GM12891 (cell line): ENCODE measurements around the gene PRPF38B.

Experiments used
- PAX5 ChIP-seq: IDR thresholded peaks from 2 replicates; pipeline ENCODE4 v1.6.1; 2011; ENCODE audit warnings: low read length, moderate library complexity, mild to moderate bottlenecking; ENCODE audit not compliant: insufficient read depth, severe bottlenecking
- POLR2A ChIP-seq: IDR thresholded peaks from 2 replicates; pipeline ENCODE4 v1.6.1; 2011; ENCODE audit warnings: low read depth, low read length, control low read depth
- POLR2AphosphoS5 ChIP-seq: IDR thresholded peaks from 2 replicates; pipeline ENCODE4 v1.6.1; 2011; ENCODE audit warnings: low read depth, low read length, control low read depth
- POU2F2 ChIP-seq: IDR thresholded peaks from 2 replicates; pipeline ENCODE4 v1.6.1; 2011; ENCODE audit warnings: low read depth, mild to moderate bottlenecking, control low read depth, low read length, moderate library complexity
- TAF1 ChIP-seq: IDR thresholded peaks from 2 replicates; pipeline ENCODE4 v1.6.1; 2011; ENCODE audit warnings: low read depth, low read length, control low read depth

DNA sequence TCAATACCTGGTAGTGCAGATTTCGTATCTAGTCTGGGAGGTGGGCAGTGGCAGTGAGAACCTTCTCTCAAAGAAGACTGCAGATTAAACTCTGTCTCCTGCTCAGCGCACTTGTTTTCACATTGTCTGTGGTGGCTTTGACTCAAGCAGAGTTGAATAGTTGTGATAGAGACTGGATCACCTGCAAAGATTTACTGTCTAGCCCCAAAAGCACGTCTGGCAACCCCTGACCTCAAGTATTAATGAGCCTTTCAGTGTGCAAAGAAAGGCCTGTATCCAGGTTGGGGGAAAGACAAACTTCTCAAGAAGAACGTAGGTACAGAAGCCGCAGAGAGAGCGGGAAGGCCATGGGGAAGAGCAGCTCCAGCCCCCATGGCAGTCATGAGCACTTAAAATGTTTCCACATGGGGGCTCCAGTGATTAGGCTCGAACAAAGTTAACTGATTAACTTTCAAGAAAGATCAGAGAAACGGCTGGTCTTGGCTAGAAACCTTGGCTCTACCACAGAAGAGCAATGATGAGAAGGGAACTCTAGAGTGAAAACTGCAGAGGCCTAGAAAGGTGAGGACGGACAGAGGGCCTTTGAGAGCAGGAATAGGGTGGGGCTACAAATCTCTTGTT lies 46.4 kb upstream of the PRPF38B start:
- no peak for TF ChIP-seq POLR2A
- no peak for TF ChIP-seq POLR2AphosphoS5
- TF ChIP-seq TAF1: no peak
- TF ChIP-seq PAX5: no peak
- no peak for TF ChIP-seq POU2F2
